GM12878 (cell line): ENCODE measurements around the gene NPSR1. TPM values are rescaled to one million over a fixed set of nuclear protein-coding genes. Genes with fewer than 3 reads are reported as not detected.
A peak's percentile ranks its signal among the peaks of the same experiment; 100 is the strongest.

Experiments used
- ATAC-seq: fragments of 200-7000 bp; cut with Tn5 transposase; 3 replicates; pipeline ENCODE4 v1.9.1; 2020; ENCODE audit warnings: mild to moderate bottlenecking, moderate library complexity
- BruUV-seq: library from RNA; stranded (reverse); fragments of 400-500 nt; replicated peaks from 2 replicates; lab custom pipeline; 2021; lab: Mats Ljungman, UMichigan
- CTCF ChIA-PET: fragments of 300-600 bp; sonication (Branson Sonifier 250); formaldehyde crosslinking; extraction: SDS; loops from one replicate; lab custom pipeline; 2021; ENCODE audit warnings: inconsistent platforms; lab: Yijun Ruan, JAX
- POLR2A ChIA-PET: fragments of 350-600 bp; formaldehyde crosslinking; extraction: SDS; loops from one replicate; lab custom pipeline; 2021; ENCODE audit warnings: inconsistent platforms; lab: Charles Lee
- RAD21 ChIA-PET: fragments of 300-600 bp; sonication (Branson Sonifier 250); formaldehyde crosslinking; loops from one replicate; lab custom pipeline; 2023; ENCODE audit warnings: antibody characterized with exemption; ENCODE audit not compliant: unreplicated experiment; lab: Charles Lee
- SMC1A ChIA-PET: fragments of 300-600 bp; sonication (Branson Sonifier 250); formaldehyde crosslinking; loops from one replicate; lab custom pipeline; 2023; ENCODE audit not compliant: unreplicated experiment, uncharacterized antibody; lab: Charles Lee
- DNase-seq: peaks from one replicate; pipeline ENCODE4 v3.0.0-alpha.2; 2011; ENCODE audit warnings: low read depth, low spot score
- FAIRE-seq: peaks from 3 replicates; lab custom pipeline; 2011; peaks lifted over from hg19 to GRCh38; lab: Jason Lieb, UNC
- H2AFZ ChIP-seq: 2 replicates; pipeline ENCODE4 v1.6.0; 2011; ENCODE audit warnings: low read depth, low read length, control low read depth; ENCODE audit not compliant: control insufficient read depth
- H3K27ac ChIP-seq: 2 replicates; pipeline ENCODE4 v1.5.1; 2011; ENCODE audit warnings: control low read depth; ENCODE audit not compliant: control insufficient read depth, insufficient read depth
- H3K27me3 ChIP-seq, 2 experiments: replicated peaks in 1 of 2; 2 replicates each; pipeline versions ENCODE4 v1.6.0 to v1.6.1; 2011; ENCODE audit warnings: low read length in 1 of 2; ENCODE audit not compliant: control insufficient read depth in 2 of 2, insufficient read depth in 2 of 2
- H3K36me3 ChIP-seq, 2 experiments: 2 replicates each; pipeline ENCODE4 v1.5.1; 2011; ENCODE audit warnings: low read length in 1 of 2; ENCODE audit not compliant: control insufficient read depth in 2 of 2, insufficient read depth in 2 of 2
- H3K4me1 ChIP-seq: 2 replicates; pipeline ENCODE4 v1.6.1; 2011; ENCODE audit warnings: mild to moderate bottlenecking, low read length, moderate library complexity, mixed read lengths; ENCODE audit not compliant: control insufficient read depth, insufficient read depth
- H3K4me2 ChIP-seq: 2 replicates; pipeline ENCODE4 v1.6.0; 2011; ENCODE audit warnings: control low read depth; ENCODE audit not compliant: control insufficient read depth, insufficient read depth
- H3K4me3 ChIP-seq: fragments of 200-600 bp; sonication (generic); 2 replicates; pipeline ENCODE4 v1.5.1; 2016
- H3K79me2 ChIP-seq: 2 replicates; pipeline ENCODE4 v1.6.0; 2011; ENCODE audit warnings: low read length; ENCODE audit not compliant: control insufficient read depth, insufficient read depth
- H3K9ac ChIP-seq: 2 replicates; pipeline ENCODE4 v1.8.0; 2011; ENCODE audit warnings: low read length, control low read depth, mixed read lengths; ENCODE audit not compliant: control insufficient read depth, insufficient read depth
- H3K9me3 ChIP-seq: replicated peaks from 3 replicates; pipeline ENCODE4 v1.5.1; 2011; ENCODE audit warnings: mild to moderate bottlenecking, low read length; ENCODE audit not compliant: control insufficient read depth, insufficient read depth
- H4K20me1 ChIP-seq: 2 replicates; pipeline ENCODE4 v1.6.0; 2011; ENCODE audit not compliant: control insufficient read depth, insufficient read depth
- ASH2L ChIP-seq: fragments of 300-600, 200-600 bp; sonication (generic); IDR thresholded peaks from 2 replicates; pipeline ENCODE4 v1.6.1; 2017; ENCODE audit warnings: low read depth, mild to moderate bottlenecking, borderline replicate concordance
- CHD2 ChIP-seq: IDR thresholded peaks from 2 replicates; pipeline ENCODE4 v1.6.1; 2011; ENCODE audit warnings: low read depth, low read length, improper control_type of control experiment, borderline replicate concordance
- DPF2 ChIP-seq: fragments of 450-650 bp; IDR thresholded peaks from 2 replicates; pipeline ENCODE4 v1.6.1; 2017; ENCODE audit warnings: mild to moderate bottlenecking
- JUNB ChIP-seq: IDR thresholded peaks from 2 replicates; pipeline ENCODE4 v1.6.1; 2016; ENCODE audit warnings: antibody characterized with exemption, mild to moderate bottlenecking
- POU2F2 ChIP-seq: IDR thresholded peaks from 3 replicates; pipeline ENCODE4 v1.6.1; 2011; ENCODE audit warnings: low read depth, mild to moderate bottlenecking, low read length, borderline replicate concordance
- SIX5 ChIP-seq: IDR thresholded peaks from 2 replicates; pipeline ENCODE4 v1.6.1; 2011; ENCODE audit warnings: mild to moderate bottlenecking, low read depth, low read length, moderate library complexity; ENCODE audit not compliant: severe bottlenecking
- SMC3 ChIP-seq: IDR thresholded peaks from 2 replicates; pipeline ENCODE4 v1.6.1; 2011; ENCODE audit warnings: low read length, improper control_type of control experiment, borderline replicate concordance
- STAT3 ChIP-seq: IDR thresholded peaks from 2 replicates; pipeline ENCODE4 v1.6.1; 2011; ENCODE audit warnings: low read depth, low read length, improper control_type of control experiment
- TARDBP ChIP-seq: IDR thresholded peaks from 2 replicates; pipeline ENCODE4 v1.6.1; 2016; ENCODE audit warnings: borderline replicate concordance
- ZNF274 ChIP-seq: IDR thresholded peaks from one replicate; pipeline ENCODE4 v1.8.0; 2011; ENCODE audit not compliant: insufficient read length, insufficient read depth
- ZNF592 ChIP-seq: fragments of 450-650 bp; IDR thresholded peaks from 2 replicates; pipeline ENCODE4 v1.6.1; 2017; ENCODE audit warnings: mild to moderate bottlenecking, moderate library complexity
- WGBS: methylation state at CpG from one replicate; pipeline ENCODE4 v1.1.6; 2016; ENCODE audit warnings: low lambda C conversion rate; ENCODE audit not compliant: insufficient replicate concordance, insufficient coverage; ENCODE audit errors: missing lambda C conversion rate; 5-methylcytosine and 5-hydroxymethylcytosine counted together
- in situ Hi-C: fragments of 300-500 bp; cut with MboI; formaldehyde crosslinking; loops from 9 replicates; pipeline ENCODE4 v1.14.3; 2018; ENCODE audit warnings: mixed read lengths
- intact Hi-C: fragments of 100-400 bp; cut with micrococcal nuclease; formaldehyde crosslinking; loops from one replicate; pipeline ENCODE4 v1.14.2; 2022; ENCODE audit not compliant: unreplicated experiment
- polyA plus RNA-seq, 11 experiments: library from polyadenylated mRNA; depleted of rRNA in 4 of 11; unstranded in 6 of 11; stranded (reverse) in 5 of 11; fragments of >200 nt; fragmentation: Nextera tagmentation in 4 of 11; fragmentation: Illumina TruSeq in 1 of 11; extraction: Ambion mirVana in 4 of 11; extraction: Trizol in 1 of 11; gene quantifications; 1 replicate in 1 of 11; 2 replicates in 10 of 11; pipeline versions ENCODE4 v1.2.1 to v1.2.3, GENCODE V29; 2011 to 2016; ENCODE audit warnings: inconsistent platforms in 2 of 11, missing spikeins in 2 of 11, low read depth in 1 of 11
- total RNA-seq, 4 experiments: library from RNA; depleted of rRNA in 3 of 4; stranded (reverse); fragments of >200 nt in 3 of 4; fragmentation: Illumina TruSeq in 1 of 4; extraction: Trizol in 1 of 4; gene quantifications; 2 replicates each; pipeline versions ENCODE4 v1.2.1 to v1.2.3, GENCODE V29; 2013 to 2021

The NPSR1 gene
- total and polyA plus RNA-seq, 10 of the 15 experiments (the other 5 are each of a cell fraction or from before 2014, with no cell fraction given): 0.20 TPM; not detected in 9

- POLR2A ChIA-PET: no interaction called here
- no peak for FAIRE-seq
- no peaks in the 10 kb centered on the region for H4K20me1 ChIP-seq
- H3K4me2 ChIP-seq: no peak overlapping the region
- ATAC-seq: peak; percentile 52
- CTCF ChIA-PET: interaction anchor here (1.2 kb wide), 3 partner anchors 21 to 169 kb away, joined by 3 to 4 read pairs (median 3); no protein-coding TSS in a partner anchor
- RAD21 ChIA-PET: interaction anchor here (1.8 kb wide), 1 partner anchor 87 kb away, joined by 5 read pairs; no protein-coding TSS in a partner anchor
- 0% methylated on average over 5 of the region's 5 CpGs for WGBS
- H3K4me3 ChIP-seq: no peak overlapping the region
- in situ Hi-C loops: no loop called here
- SMC1A ChIA-PET: interaction anchor here (0.7 to 1.9 kb wide), 4 partner anchors 10 to 170 kb away, joined by 3 to 6 read pairs (median 4); no protein-coding TSS in a partner anchor
- TF ChIP-seq ZNF592 (no peak), SIX5 (no peak), TARDBP (no peak), SMC3 (no peak), POU2F2 (no peak), DPF2 (no peak), JUNB (no peak), ASH2L (no peak), CHD2 (no peak), ZNF274 (no peak), STAT3 (no peak)
- H3K27ac ChIP-seq: no peak overlapping the region
- H3K9ac ChIP-seq: no peak overlapping the region
- no TSS peak for BruUV-seq
- DNase-seq: no peak
- intact Hi-C loops: no loop called here
- no peak overlapping the region for H2AFZ ChIP-seq
- no peaks in the 10 kb centered on the region for H3K36me3 ChIP-seq
- H3K27me3 ChIP-seq: no peaks in the 10 kb centered on the region; a peak in 1 of 4 replicates
- H3K4me1 ChIP-seq: no peaks in the 10 kb centered on the region
- no peaks in the 10 kb centered on the region for H3K79me2 ChIP-seq
- H3K9me3 ChIP-seq: no peaks in the 10 kb centered on the region
These were observed 187.1 kb downstream of the NPSR1 start for GRCh38 chr7:34844936-34845665.
